DMS114 treated with DMSO at 0.1 percent for 48 hours (cell line): ENCODE measurements around the gene RFX5.
A peak's percentile ranks its signal among the peaks of the same experiment; 100 is the strongest.
"Not testable (repeated sequence)": the region's sequence is repeated elsewhere in the genome, so short reads cannot be mapped to it uniquely, and the experiment has no call there.

Source experiments
- DNase-seq: peaks from one replicate; lab custom pipeline; 2025; ENCODE audit not compliant: unreplicated experiment; lab: John Stamatoyannopoulos, UW

The RFX5 gene

DNA sequence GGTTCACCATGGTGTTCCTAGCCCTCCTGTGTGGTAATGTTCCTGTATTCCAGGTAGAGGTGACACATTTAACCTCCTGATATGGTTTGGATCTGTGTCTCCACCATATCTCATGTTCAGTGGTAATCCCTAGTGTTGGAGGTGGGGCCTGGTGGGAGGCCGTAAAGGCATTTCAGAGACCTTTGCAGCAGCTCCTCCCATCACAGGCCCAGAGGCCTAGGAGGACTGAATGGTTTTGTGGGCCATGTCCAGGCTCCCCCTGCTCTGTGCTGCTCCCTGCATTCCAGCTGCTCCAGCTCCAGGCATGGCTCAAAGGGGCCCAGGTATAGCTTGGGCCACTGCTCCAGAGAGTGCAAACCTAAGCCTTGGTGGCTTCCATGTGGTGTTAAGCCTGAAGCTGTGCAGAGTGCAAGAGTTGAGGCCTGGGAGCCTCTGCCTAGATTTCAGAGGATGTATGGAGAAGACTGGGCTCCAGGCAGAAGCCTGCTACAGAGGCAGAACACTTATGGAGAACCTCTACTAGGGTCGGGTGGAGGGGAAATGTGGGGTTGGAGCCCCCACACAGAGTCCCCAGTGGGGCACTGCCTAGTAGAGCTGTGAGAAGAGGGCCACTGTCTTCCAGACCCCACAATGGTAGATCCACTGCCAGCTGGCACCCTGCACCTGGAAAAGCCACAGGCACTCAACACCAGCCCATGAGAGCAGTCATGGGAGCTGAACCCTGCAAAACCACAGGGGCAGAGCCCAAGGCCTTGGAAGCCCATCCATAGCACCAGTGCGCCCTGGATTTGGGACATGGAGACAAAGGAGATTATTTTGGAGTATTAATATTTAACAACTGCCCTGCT lies 15.5 kb upstream of the RFX5 start:
- DNase-seq: no peak

GRCh38 chr1:151361883-151362282 lies 14.8 kb upstream of the RFX5 start:
- no peak for DNase-seq

DNA sequence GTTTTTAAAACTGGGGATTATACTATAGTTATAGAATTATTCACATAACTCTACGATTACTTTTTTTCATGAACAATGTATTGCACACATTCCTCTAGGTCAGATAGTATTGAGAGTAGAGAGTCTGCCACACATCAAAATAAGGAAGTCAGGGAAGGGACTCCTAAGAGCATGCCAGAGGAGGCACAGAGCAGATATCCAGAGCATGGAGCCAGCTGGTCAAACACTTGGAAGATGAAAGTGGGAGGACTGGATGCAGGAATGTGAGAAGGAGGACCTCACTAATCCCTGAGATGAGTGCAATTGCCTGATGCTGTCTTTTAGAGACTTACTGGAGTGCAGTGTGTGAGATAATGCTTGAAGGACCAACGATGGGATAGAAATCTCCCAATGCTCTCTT lies 9.6 kb upstream of the RFX5 start:
- DNase-seq: no peak

GRCh38 chr1:151352021-151352718 lies 5.1 kb upstream of the RFX5 start:
- no peak for DNase-seq

DNA sequence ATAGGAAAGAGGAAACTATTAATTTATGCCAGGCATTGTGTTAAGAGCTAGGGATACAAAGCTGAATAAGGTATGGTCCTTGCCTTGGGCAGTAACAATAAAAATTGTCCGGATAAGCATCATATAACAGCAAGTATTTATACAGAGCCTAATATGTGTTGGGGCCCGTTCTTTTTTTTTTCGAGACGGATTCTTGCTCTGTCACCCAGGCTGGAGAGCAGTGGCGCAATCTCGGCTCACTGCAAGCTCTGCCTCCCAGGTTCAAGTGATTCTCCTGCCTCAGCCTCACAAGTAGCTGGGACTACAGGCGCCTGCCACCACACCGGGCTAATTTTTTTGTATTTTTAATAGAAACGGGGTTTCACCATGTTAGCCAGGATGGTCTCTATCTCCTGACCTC lies 3.3 kb upstream of the RFX5 start:
- DNase-seq: not testable (repeated sequence)

- no peak for DNase-seq
Observed at GRCh38 chr1:151347523-151348246, 633 bp upstream of the RFX5 start.

- DNase-seq: no peak
Observed at GRCh38 chr1:151346082-151346768, 827 bp downstream of the RFX5 start.

- no peak for DNase-seq
Observed at GRCh38 chr1:151344291-151344690, 2.8 kb downstream of the RFX5 start.

- no peak for DNase-seq
Observed at GRCh38 chr1:151343587-151343986, 3.5 kb downstream of the RFX5 start.

DNA sequence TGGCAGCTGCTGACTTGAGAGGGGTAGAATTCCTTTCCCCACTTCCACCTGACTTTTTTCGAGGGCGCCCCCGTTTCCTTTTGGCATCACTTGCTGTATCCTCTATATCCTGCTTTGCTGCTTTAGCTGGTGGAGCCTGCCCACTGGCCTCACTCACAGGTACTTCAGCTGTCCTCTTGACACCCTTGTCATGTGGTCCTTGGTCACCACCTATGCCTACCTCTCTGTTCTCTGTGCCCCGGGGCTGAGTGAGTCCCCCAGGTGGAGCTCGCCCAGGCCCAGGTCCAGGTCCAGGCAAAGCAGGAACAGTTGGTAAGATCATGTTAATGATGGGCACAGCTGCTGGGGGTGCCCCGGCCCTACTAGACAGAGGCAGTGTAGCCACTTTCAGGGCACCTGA lies 4.5 kb downstream of the RFX5 start:
- no peak for DNase-seq

- no peak for DNase-seq
Observed at GRCh38 chr1:151342021-151342420, 5.0 kb downstream of the RFX5 start.

GRCh38 chr1:151340870-151341754 lies 5.9 kb downstream of the RFX5 start:
- DNase-seq: peak; percentile 91

DNA sequence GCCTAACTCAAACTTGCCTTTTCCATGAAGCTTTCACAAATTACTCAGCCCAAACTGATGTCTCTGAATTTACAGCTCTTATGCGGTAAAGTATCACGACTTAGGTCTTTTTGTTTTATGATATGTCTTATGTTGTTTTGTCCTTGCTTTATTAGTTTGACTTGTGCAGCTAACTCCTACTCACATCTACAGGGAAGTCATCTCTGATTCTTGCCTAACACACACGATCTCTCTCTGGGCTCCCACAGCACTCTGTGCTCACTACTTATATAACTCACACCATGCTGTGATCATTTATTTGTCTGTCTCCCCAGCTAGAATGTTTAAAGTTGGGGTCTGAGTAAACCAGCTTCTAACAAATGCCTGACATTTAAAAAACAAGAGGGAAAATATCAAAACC lies 10.5 kb downstream of the RFX5 start:
- no peak for DNase-seq

- no peak for DNase-seq
Observed at GRCh38 chr1:151334822-151335221, 12.2 kb downstream of the RFX5 start.

DNA sequence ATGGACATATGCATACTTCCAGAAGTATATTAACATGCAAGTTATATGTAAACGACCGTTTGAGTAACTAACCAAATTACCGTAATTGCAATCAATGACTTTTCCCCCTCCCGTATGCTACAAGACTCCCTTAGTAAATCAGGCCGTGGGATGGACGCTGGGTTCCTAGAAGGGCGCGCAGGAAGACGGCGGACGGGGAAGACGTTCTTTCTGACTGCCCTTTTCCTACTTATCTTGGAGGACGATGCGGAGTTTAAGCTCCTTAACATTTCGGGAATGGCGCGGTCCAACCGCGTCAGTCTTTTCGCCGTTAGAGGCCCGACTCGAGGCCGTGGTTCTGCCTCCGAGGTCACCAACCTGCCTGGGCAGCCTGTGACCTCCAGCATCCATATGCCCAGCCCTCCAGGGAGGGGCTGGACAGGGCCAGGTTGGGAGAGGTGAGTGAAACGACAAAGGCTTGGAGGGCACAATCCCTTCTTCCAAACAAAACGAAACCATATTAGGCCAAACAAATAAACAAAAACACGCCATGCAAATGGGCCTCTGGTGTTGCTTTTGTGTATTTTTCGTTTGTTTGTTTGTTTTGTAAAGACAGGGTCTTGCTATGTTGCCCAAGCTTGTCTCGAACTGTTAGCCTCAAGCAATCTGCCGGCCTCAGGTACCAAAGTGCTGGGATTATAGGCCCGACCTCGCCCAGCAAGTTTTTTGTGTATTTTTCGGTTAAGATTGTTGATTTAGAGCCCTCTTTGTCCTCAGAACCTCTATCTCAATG lies 19.0 kb downstream of the RFX5 start:
- no peak for DNase-seq

- peak; percentile 100 for DNase-seq
Observed at GRCh38 chr1:151327223-151327902, 19.7 kb downstream of the RFX5 start, which contains the start of gene PI4KB. PI4KB (minus strand) TSS chr1:151327416; CDS start chr1:151316481, 10,935 bp downstream.

DNA sequence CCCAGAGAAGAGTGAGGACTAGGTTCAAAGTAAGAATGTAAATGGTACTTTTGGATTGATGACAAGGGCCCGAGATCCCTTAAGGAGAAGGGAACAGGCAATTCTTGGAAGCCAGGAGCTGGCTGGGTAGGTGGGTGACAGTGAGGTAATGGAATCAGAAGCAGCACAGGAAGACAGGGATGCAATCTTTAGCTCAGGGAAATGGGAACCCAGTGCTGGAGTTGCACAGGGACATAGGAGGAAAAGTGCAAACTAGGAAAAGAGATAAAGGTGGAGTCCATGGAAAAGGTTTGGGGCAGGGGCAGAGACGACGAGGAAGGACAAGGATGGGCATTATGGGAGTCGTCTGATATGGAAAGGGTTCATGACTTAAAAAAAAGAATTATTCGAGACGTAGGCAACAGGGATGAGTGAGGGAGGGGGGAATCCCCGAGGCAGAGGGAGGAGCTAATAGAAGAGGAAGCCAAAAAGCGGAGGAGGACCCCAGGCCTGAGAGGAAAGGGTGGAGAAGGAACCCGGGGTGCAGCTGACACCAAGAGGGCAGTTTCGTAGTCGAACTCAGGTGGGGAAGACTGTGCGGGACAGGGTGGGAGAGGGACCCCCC lies 20.3 kb downstream of the RFX5 start:
- DNase-seq: peak; percentile 44

GRCh38 chr1:151325646-151326429 lies 21.2 kb downstream of the RFX5 start:
- DNase-seq: no peak
